Epidermal melanocyte (primary cell): ENCODE results near the gene RBM20.

Experiments used
- DNase-seq: peaks from one replicate; pipeline ENCODE4 v3.0.0; 2011; ENCODE audit warnings: low spot score; ENCODE audit not compliant: insufficient read length

The RBM20 gene

DNA sequence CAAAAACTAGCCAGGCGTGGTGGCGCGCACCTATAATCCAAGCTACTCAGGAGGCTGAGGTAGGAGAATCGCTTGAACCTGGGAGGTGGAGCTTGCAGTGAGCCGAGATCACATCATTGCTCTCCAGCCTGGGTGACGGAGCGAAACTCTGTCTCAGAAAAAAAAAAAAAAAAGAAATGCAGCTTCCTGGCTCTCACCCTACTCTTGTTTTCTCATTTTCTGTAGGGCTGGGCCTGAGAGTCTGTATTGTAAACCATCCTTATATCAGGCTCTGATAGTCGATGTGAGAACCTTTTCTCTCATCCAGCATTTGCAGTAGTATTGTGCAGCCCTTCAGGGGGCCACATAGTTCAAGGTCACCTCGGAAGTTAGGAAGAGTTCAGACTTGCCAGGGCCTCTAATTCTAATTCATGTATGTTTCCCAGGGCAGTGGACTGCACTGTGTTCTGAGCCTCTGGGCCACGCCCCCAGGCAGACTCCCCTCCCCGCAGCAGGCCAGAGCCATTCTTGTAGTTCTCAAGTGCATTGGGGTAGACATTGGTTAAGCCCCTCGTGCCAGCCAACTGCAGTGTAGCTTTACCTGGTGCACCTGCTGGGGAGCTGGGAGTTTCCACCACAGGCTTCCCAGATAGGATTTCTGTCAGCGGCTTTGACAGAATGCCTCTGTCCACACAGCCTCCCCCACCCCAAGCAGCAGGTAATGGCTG, 189.3 kb downstream of the RBM20 start:
- DNase-seq, result no peak

DNA sequence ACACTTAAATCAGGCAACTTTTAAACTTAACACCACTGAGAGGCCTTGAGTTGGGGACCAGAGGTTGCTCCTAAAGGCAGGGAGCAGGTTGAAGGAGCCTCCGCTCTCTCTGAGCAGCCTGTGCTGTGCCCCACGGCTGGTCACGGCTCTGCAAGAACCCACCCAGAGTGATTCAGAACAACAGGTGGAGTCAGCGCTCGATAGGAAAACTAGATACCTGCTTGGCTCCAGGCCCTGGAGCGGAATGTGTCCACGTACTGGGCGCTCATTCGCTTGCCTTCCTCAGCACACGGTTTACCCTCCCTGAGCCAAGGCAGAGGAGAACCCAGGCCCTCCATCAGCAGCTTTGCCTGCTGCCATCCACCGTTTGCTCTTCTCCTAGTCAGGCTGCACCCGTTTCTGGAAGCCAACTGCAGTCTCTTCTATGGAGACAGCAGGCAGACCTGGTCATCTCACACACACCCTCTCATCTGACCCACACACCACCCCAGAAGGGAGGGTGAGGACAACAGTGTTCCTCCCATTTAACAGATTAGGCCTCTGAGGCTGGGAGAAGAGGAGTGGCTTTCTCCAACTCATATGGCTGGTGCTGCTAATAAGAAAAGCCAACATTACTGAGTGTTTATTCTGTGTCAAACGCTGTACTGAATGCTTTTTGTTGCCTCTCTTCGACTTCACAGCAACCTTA, 189.9 kb downstream of the RBM20 start:
- no peak for DNase-seq

DNA sequence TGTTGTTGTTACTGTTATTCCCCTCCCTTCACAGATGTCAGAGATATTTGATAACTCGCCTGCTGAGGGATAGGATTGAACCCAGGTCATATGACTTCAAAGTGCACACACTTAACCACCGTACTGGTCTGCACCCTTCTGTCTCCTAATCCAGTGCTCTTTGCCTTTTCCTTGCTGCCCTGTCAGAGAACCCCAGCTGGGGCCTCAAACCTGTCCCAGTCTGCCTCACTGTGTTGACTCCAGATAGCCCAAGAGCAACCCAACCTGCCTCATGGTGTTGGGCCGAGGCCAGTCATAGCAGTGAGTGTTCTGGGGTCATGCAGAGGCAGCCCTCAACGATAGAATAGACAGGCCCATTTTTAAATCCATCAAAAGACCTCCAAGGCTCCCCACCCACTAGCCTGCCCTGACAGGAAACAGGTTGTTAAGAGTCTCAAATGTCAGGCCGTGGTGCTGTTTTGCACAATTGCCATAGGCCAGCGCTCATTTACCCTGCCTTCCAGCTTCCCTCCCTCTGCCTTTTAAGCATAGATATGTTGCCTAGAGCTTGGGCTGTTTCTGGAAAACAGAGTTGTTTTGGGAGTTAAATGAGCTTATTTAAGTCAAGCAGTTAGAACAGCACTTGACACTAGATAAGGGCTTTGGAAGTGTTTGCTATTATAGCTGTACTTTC, 190.6 kb downstream of the RBM20 start:
- no peak for DNase-seq

DNA sequence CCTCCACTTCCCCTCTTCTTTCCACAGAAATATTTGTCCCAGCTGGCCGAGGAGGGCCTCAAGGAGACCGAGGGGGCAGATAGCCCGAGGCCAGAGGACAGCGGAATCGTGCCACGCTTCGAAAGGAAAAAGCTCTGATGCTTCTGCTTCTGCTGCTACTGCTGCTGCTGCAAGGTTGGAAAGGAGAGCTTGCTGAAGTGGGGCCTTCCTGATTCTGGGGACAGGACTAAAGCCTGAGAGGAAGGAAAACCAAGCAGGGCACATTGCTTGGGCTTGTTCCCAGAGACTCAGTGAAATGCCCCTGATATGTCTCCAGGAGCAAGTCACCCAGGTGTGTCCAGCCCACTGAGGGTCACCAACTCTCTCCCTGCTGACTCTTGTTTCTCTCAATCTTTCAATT, 191.7 kb downstream of the RBM20 start:
- no peak for DNase-seq

DNA sequence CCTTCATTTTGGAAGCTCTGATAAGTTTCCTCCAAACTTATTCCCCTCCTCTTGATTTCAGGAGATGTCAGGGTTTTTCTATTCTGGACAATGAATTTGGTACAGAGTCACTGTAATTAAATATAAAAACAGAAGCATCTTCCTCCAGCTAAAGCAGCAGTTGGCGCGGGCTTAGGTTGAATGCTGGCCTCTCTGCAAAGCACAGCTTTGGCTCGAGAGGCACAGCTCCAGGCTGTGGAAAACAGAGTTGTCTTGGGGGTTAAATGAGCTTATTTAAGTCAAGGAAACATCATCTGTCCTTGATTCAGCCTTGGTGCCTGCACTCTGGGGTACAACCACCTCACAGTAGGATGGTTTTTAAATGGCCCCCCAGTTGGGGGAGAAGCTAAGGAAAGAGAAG, 192.6 kb downstream of the RBM20 start:
- no peak for DNase-seq

DNA sequence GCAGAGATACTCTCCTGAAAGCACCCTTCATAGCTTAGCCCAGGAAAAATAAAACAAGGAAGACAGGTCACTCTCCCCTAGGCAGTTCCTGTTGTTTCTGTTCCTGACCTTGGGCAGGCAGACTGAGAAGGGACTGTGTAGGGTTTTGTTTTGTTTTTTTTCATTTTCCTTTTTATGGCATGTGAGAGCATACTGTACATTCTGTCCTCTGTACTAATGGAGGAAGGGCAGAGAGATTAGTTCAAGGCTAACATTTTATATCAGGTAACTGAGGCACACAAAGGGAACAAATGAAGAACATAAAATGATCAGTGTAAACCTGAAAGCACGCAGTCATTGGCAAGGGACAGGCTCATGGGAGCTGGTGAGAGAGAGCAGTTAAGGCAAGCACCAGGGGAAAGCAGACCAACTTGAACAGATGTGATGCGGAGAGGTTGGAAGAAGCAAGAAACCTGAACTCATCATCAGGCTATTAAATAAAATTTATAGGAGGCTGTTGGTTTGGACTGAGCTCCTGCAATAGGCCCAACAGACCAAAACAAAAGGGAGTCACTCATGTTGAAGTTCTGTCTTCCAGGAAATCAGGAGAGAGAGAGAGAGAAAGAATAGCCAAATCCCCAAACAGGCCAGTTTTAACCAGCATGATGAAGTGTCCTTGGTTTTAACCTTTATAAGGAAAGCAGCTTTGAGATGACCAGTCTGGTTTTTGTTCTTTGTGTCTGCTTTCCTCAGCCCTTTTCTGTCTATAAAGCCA, 193.5 kb downstream of the RBM20 start:
- DNase-seq, result no peak

DNA sequence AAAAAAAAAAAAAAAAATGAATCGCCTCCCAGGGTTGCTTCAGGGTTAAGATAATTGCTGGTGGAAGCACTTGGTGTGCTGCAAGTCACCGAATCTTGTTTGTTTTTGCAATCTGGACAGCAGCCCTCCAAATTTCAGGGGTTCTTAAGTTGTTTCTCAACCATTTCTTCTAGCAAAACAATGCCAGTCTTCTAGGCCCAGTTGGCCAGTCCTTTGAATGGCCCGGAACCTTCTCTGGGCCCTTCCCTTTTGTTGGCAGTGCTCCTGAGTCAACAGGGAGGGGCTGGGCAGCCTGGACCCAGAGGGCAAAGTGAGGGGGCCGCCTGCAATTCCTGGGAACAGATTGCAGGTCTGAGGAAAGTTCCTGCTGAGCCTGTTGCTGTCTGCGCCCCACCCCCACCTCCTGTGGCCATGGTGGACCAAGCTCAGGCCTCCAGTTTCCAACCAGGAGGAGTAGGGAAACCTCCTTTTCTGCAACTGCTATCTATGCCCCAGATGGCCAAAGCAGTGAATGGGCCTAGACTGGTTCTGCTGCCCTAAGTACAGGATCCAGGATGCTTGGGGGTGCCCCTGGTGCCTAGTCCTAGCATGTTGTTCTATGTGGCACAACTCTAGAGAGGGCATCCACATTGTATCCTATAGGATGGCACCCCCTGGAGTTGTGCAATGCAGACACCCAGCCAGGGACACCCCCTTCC, 196.2 kb downstream of the RBM20 start:
- no peak for DNase-seq

DNA sequence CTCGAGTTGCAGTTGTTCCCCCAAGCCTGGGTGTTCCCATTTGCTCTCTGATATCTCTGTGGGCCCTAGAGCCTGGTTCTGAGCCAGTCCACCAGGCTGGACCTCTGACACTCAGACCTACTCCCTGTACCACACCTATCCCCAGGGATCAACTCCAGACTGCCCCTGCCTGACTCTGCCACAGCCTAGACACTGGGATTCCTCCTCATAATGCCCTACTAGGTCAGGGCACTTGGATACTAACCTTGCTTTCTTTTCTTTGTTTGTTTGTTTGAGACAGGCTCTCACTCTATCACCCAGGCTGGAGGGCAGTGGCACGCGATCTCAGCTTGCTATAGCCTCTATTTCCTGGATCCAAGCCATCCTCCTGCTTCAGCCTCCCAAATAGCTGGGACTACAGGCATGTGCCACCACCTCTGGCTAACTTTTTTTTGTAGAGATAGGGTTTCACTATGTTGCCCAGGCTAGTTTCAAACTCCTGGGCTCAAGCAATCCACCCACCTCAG, 196.8 kb downstream of the RBM20 start:
- DNase-seq, result no peak

DNA sequence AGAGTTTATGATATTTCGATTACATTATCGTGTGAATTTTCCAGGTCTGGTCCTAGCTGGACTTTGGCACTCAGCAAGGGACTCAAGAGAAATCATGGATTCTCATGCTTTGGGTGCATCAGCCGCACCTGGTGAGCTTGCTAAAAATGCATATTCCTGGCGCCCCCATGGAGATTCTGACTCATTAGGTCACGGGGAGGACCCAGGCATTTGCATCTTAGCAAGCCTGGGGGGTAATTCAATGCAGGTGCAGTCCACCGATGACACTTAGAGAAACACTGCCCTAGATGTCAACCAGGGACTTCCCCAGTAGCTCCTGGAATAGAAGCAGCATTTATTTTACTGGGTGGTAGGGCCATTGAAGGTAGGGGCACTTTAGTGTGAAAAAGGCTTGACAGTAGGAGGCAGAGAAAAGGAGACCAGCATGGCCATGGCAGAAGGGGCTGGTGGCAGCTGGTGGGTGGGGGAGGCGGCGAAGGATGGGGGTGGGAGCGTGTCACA, 197.7 kb downstream of the RBM20 start:
- DNase-seq, result no peak

DNA sequence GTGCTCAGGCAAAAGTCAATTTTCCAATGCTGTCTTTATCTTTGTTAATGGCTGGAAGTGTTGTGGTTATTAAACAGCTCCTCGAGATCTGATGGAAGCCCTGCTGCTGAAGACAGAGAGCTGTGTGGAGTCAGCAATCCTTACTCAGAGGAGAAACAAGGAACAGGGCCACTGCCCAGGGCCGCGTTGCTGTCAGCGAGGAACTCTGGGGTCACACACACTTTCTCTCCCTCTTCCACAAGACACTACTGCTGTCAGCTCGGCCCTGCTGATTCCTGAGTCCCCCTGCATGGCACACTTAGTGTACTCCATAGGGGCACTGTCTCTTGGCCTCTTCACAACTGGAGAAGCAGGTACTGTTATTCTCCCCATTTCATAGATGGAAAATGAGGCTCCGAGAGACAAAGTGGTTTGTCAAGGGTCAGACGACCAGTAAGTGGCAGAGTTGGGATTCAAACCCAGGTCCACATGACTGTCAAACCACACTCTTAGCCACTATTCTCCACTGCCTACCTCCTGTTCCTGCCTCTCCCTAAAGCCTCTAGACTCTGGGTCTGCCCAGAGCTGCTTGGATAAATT, 198.3 kb downstream of the RBM20 start:
- no peak for DNase-seq

DNA sequence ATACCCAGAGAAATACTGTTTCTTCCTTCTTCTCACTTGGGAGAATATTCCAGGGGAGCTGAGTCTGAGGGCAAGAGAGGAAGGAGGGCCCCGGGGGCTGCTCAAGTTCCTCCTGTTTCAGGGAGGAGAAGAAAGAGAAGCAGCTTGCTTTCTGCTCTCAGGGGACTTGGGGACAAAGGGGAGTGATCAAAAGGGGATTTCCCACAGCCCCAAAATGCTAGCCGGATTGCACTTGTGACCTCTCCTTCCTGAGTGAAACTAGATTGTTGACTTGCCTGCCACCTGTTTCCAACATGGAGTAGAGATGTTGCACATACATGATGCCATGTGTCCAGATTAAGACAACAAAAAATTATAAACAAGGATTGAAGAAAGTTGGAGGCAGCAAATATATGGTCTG, 198.9 kb downstream of the RBM20 start:
- no peak for DNase-seq

DNA sequence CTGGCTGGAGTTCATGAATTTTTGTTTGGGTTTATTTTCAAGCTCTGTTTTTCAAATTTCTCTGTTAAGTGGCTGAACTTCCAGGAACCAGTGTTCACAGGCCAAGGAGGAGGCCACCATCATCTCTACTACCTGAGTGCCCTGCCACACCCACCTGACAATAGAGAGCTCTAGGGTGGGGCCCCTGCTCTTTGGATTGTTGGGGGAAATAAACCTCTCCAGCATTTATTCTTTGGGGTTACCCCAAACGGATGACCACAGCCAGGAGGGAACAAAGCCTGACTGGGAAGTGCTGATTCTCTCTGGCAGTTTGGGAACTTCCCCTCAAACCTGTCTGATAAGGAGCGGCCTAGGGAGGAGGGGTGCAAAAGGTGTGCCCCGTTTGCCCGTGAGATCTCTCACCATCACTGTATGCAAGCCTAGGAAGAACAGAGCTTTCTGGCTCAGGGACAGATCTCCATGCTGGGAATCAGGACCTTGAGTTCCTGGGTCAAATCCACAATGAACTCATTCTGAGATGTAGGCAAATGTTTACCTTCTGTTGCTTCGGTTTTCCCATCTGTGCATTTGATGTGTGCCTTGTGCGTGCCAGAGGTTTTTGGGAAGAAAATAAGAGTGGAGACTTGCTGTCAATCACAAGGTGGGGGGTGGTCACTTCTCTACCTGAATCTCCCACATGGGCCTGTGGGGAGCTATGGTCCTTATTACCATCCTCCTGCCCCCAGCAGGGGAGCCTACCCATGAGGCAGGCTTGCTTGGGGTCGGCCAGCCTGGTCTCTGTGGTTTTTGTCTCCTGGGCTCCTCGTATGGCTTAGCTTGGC, 199.9 kb downstream of the RBM20 start:
- DNase-seq, result no peak

DNA sequence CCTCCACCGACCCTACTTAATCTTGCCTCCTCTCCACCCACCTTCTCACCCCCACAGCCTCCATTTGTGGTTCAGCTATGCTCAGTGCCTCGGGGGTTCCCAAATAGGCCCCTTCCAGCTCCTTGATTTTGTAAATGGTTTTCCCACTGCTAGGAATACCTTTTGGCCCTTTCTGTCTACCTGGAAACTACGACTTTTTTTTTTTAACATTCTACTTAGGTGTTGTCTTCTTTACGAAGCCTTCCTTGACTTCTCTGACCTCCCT, 200.4 kb downstream of the RBM20 start:
- no peak for DNase-seq

DNA sequence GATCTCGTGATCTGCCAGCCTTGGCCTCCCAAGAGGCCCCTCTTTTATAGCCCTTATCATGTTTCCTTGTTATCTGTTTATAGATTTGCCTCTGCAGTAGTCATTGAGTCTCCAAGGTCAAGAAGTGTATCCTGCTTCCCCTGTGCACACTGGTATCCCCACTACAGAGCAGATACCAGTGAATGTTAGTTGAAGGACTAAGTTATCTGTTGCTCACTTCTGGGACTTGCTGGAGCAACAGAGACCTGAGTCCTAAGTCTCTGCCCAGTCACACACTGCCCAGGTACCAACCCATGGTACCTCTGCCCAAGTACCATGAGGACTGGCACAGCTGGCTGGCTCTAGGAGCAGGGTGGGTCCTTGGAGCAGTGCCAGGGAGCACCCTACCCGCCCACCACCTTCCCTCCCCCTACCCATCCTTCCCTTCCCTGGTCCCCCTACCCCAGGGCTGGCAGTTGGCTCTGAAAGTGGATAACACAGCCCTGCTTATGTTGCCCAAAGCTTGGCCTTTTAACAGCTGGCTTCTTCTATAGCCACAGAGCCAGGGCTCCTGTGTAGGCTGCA, 201.1 kb downstream of the RBM20 start:
- no peak for DNase-seq

DNA sequence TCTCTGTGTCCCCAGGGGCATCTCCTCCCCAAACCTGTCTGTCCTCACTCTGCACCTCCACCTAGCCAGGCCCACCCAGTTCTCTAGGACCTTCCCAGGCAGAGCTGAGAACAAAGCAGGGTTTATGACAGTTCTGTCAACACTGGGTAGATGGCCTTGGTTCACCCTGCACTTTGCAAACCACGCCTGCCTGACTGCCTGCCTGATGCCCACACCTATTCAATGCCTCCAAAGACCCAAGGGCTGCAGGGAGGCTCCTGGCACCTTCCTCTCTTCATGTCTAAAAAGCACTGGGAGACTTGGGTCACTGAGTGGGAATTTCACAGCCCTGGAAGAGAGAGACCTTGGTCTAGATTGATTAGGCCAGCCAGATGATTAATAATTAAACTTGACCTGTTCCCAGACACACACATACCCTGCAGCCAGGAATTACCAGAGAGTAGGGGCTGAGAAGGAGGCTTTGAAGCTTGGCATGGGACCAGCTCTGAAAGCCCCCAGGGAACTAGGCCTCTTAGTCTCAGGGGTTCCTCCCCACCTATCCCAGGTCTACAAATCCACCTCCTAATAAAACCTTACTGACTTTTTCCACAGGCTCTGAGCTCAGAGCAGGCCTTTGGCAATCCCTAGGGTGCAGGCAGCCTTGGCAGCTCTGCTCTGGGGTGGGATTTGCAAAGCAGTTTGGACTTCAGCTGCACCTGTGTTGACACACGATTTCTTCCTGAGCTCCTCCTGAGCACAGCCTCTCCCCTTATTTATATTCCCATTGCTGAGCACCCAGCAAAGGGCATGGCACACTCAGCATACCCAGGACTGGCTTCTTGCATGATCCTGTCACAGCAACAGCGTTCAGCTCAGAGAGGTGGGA, 201.9 kb downstream of the RBM20 start:
- no peak for DNase-seq

DNA sequence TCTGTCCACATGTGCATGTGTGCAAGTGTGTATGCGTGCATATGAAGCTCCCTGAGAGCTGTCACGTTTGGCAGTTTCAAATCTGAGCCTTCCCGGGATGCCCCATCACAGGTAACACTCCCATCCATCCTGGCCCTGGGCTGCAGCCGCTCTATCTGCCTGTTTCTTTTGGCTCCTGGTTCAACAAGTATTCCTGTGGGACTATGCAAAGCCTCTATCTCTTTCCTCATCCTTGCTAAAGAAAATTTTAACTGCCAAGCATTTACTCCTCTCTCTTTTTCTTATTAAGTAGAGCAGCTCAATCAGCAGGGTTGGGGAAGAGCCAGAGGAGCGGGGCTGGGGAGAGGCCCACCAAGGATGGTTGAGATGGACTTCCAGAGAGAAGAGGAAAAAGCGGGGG, 203.2 kb downstream of the RBM20 start:
- DNase-seq, result no peak

DNA sequence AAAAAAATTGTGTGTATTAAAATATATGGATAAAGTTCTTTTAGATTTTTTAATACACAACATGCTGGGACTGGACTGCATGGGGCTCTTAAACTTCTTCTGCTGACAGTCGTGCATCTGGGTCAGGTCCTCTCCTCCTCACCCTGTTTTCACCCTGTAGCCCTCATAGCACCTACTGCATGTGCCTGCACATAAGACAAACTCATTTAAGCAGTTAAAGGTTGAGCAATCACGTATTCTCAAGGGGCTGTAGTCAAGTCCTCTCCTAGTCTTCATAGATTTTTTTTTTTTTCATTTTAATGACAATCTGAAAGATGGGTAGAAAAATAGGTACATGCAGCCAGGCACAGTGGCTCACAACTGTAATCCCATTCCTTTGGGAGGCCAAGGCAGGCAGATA, 204.0 kb downstream of the RBM20 start:
- DNase-seq, result no peak

DNA sequence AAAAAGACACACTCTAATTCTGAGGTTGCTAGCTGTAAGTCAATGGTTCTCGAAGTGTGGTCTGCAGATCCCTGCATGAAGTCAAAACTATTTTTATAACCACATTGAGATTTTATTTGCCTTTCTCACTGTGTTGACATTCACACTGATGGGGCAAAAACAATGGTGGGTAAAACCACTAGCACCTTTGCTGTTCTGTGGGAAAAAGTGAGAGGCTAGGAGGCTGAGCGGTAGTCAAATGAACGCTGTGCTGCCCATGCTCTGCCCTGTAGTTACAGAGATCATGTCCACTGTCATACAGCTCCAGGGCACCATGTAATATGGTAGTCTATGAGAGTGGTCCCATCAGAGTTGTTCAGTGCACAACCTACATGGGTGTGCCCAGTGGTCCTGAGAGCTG, 206.0 kb downstream of the RBM20 start:
- no peak for DNase-seq
